H1 (cell line): ENCODE data around the gene CSRP1. TPM values are rescaled to one million over a fixed set of nuclear protein-coding genes. Genes with fewer than 3 reads are reported as not detected.

ENCODE experiments used
- CTCF ChIA-PET: fragments of 300-600 bp; sonication (Branson Sonifier 250); formaldehyde crosslinking; loops from one replicate; lab custom pipeline; 2021; ENCODE audit not compliant: partially characterized antibody; lab: Charles Lee
- POLR2A ChIA-PET: fragments of 300-600 bp; sonication (Branson Sonifier 250); formaldehyde crosslinking; loops from one replicate; lab custom pipeline; 2021; ENCODE audit warnings: inconsistent platforms; ENCODE audit not compliant: partially characterized antibody; lab: Charles Lee
- DNase-seq, 2 experiments: peaks; one replicate each; pipeline versions ENCODE4 v3.0.0 to v3.0.0-alpha.2; 2010 to 2022; ENCODE audit warnings: low spot score in 2 of 2, low read depth in 1 of 2, mixed read lengths in 1 of 2
- FAIRE-seq: peaks from 2 replicates; lab custom pipeline; 2011; peaks lifted over from hg19 to GRCh38; lab: Jason Lieb, UNC
- H2AFZ ChIP-seq: 2 replicates; pipeline ENCODE4 v1.8.1; 2012; ENCODE audit warnings: low read length, inconsistent platforms
- H2AK5ac ChIP-seq: 2 replicates; pipeline ENCODE4 v1.6.1; 2013; ENCODE audit warnings: low read depth, low read length
- H2BK120ac ChIP-seq: replicated peaks from 2 replicates; pipeline ENCODE3; 2013; ENCODE audit warnings: low read depth, low read length, inconsistent platforms
- H2BK12ac ChIP-seq: 2 replicates; pipeline ENCODE4 v1.6.1; 2013; ENCODE audit warnings: low read depth, low read length
- H2BK15ac ChIP-seq: 2 replicates; pipeline ENCODE4 v1.6.1; 2013; ENCODE audit warnings: low read length
- H2BK20ac ChIP-seq: 2 replicates; pipeline ENCODE4 v1.6.1; 2013; ENCODE audit warnings: low read length
- H2BK5ac ChIP-seq: 2 replicates; pipeline ENCODE4 v1.6.1; 2013; ENCODE audit warnings: low read depth, low read length
- H3K14ac ChIP-seq: 2 replicates; pipeline ENCODE4 v1.6.1; 2013; ENCODE audit warnings: inconsistent platforms; ENCODE audit not compliant: insufficient read length
- H3K18ac ChIP-seq: 2 replicates; pipeline ENCODE4 v1.6.1; 2013; ENCODE audit warnings: low read length; ENCODE audit errors: extremely low read depth
- H3K23ac ChIP-seq: 2 replicates; pipeline ENCODE4 v1.6.1; 2013; ENCODE audit warnings: inconsistent platforms; ENCODE audit not compliant: insufficient read length
- H3K23me2 ChIP-seq: 2 replicates; pipeline ENCODE4 v1.6.1; 2013; ENCODE audit warnings: low read depth, low read length
- H3K27ac ChIP-seq: 2 replicates; pipeline ENCODE4 v1.6.1; 2011; ENCODE audit warnings: low read depth, low read length, inconsistent platforms
- H3K27me3 ChIP-seq, 4 experiments: replicated peaks in 1 of 4; 1 replicate in 1 of 4; 2 replicates in 3 of 4; pipeline versions ENCODE4 v1.6.1 to v1.8.1; 2011 to 2013; ENCODE audit warnings: low read length in 3 of 4, mild to moderate bottlenecking in 3 of 4, inconsistent platforms in 2 of 4, mixed read lengths in 2 of 4, moderate library complexity in 1 of 4; ENCODE audit not compliant: control insufficient read depth in 3 of 4, insufficient read depth in 3 of 4; ENCODE audit errors: extremely low read depth in 1 of 4
- H3K36me3 ChIP-seq, 4 experiments: 2 replicates each; pipeline versions ENCODE4 v1.6.1 to v1.8.1; 2011 to 2013; ENCODE audit warnings: mild to moderate bottlenecking in 4 of 4, low read length in 3 of 4, moderate library complexity in 2 of 4, control low read depth in 1 of 4, inconsistent platforms in 1 of 4; ENCODE audit not compliant: insufficient read depth in 4 of 4, control insufficient read depth in 2 of 4
- H3K4ac ChIP-seq: replicated peaks from 2 replicates; pipeline ENCODE3; 2013; ENCODE audit warnings: low read length, low read depth, mixed read lengths, inconsistent platforms; ENCODE audit not compliant: insufficient read length
- H3K4me1 ChIP-seq, 4 experiments: replicated peaks in 1 of 4; 1 replicate in 1 of 4; 2 replicates in 3 of 4; pipeline versions ENCODE4 v1.6.1 to v1.8.1; 2011 to 2013; ENCODE audit warnings: low read length in 3 of 4, inconsistent platforms in 2 of 4, mixed read lengths in 1 of 4; ENCODE audit not compliant: insufficient read depth in 4 of 4, control insufficient read depth in 3 of 4
- H3K4me2 ChIP-seq, 2 experiments: 2 replicates each; pipeline versions ENCODE4 v1.6.1 to v1.8.1; 2011 to 2013; ENCODE audit warnings: low read depth in 2 of 2, low read length in 2 of 2, control low read depth in 1 of 2, inconsistent platforms in 1 of 2, mild to moderate bottlenecking in 1 of 2; ENCODE audit not compliant: insufficient read depth in 1 of 2
- H3K4me3 ChIP-seq, 4 experiments: fragments of 200-600, 300-600 bp in 1 of 4; sonication (generic), shearing (Covaris generic), sonication (Bioruptor Twin) in 1 of 4; 2 replicates each; pipeline versions ENCODE4 v1.5.1 to v1.8.1; 2011 to 2016; ENCODE audit warnings: low read length in 4 of 4, low read depth in 3 of 4, control low read depth in 2 of 4, inconsistent platforms in 2 of 4, mild to moderate bottlenecking in 2 of 4, mixed read lengths in 1 of 4, moderate library complexity in 1 of 4; ENCODE audit not compliant: insufficient read depth in 2 of 4; ENCODE audit errors: extremely low read depth in 1 of 4
- H3K56ac ChIP-seq: replicated peaks from 2 replicates; pipeline ENCODE3; 2013; ENCODE audit warnings: low read depth, mild to moderate bottlenecking, mixed read lengths, low read length, inconsistent platforms; ENCODE audit not compliant: insufficient read length
- H3K79me1 ChIP-seq: 2 replicates; pipeline ENCODE4 v1.6.1; 2013; ENCODE audit warnings: low read depth, low read length, control low read depth
- H3K79me2 ChIP-seq, 2 experiments: 2 replicates each; pipeline versions ENCODE4 v1.6.1 to v1.8.1; 2012 to 2013; ENCODE audit warnings: low read length in 2 of 2, mild to moderate bottlenecking in 2 of 2, inconsistent platforms in 1 of 2; ENCODE audit not compliant: insufficient read depth in 2 of 2, control insufficient read depth in 1 of 2
- H3K9ac ChIP-seq, 4 experiments: replicated peaks in 1 of 4; 1 replicate in 1 of 4; 2 replicates in 3 of 4; pipeline versions ENCODE4 v1.6.1 to v1.8.1; 2011 to 2013; ENCODE audit warnings: low read depth in 3 of 4, low read length in 3 of 4, control low read depth in 2 of 4, mild to moderate bottlenecking in 2 of 4, moderate library complexity in 2 of 4, inconsistent platforms in 1 of 4; ENCODE audit errors: extremely low read depth in 1 of 4
- H3K9me3 ChIP-seq, 2 experiments: 2 replicates each; pipeline versions ENCODE4 v1.6.1 to v1.8.1; 2012 to 2013; ENCODE audit warnings: mild to moderate bottlenecking in 2 of 2, moderate library complexity in 2 of 2, control low read depth in 1 of 2, inconsistent platforms in 1 of 2, low read depth in 1 of 2, low read length in 1 of 2, mixed read lengths in 1 of 2; ENCODE audit not compliant: insufficient read depth in 2 of 2
- H4K20me1 ChIP-seq, 2 experiments: replicated peaks in 1 of 2; 2 replicates each; pipeline versions ENCODE3 to v1.8.1; 2011 to 2013; ENCODE audit warnings: inconsistent platforms in 2 of 2, low read length in 2 of 2, mild to moderate bottlenecking in 1 of 2; ENCODE audit not compliant: insufficient read depth in 2 of 2, control insufficient read depth in 1 of 2
- H4K5ac ChIP-seq: 2 replicates; pipeline ENCODE4 v1.6.1; 2013; ENCODE audit warnings: low read length, low read depth, mixed read lengths, inconsistent platforms; ENCODE audit not compliant: insufficient read length
- H4K8ac ChIP-seq: 2 replicates; pipeline ENCODE4 v1.8.0; 2013; ENCODE audit warnings: mild to moderate bottlenecking, moderate library complexity, low read length, inconsistent platforms; ENCODE audit not compliant: insufficient read depth; ENCODE audit errors: extremely low read depth
- H4K91ac ChIP-seq: replicated peaks from 2 replicates; pipeline ENCODE3; 2013; ENCODE audit warnings: low read length, mixed read lengths, inconsistent platforms; ENCODE audit not compliant: insufficient read length
- BRCA1 ChIP-seq: IDR thresholded peaks from 2 replicates; pipeline ENCODE4 v1.6.1; 2012; ENCODE audit warnings: low read depth, low read length, improper control_type of control experiment
- FOSL1 ChIP-seq: IDR thresholded peaks from 2 replicates; pipeline ENCODE4 v1.6.1; 2011; ENCODE audit warnings: mild to moderate bottlenecking, low read depth, low read length, moderate library complexity; ENCODE audit not compliant: insufficient read depth
- GABPA ChIP-seq: IDR thresholded peaks from 2 replicates; pipeline ENCODE4 v1.6.1; 2011; ENCODE audit warnings: mild to moderate bottlenecking, low read length, moderate library complexity, borderline replicate concordance; ENCODE audit not compliant: insufficient read depth
- GTF2F1 ChIP-seq: IDR thresholded peaks from 2 replicates; pipeline ENCODE4 v1.6.1; 2012; ENCODE audit warnings: low read depth, low read length, improper control_type of control experiment, borderline replicate concordance
- HDAC2 ChIP-seq, 2 experiments: fragments of 300-600 bp in 1 of 2; sonication (generic) in 1 of 2; IDR thresholded peaks; 2 replicates each; pipeline ENCODE4 v1.6.1; 2011 to 2012; ENCODE audit warnings: low read depth in 2 of 2, low read length in 2 of 2, mild to moderate bottlenecking in 2 of 2, moderate library complexity in 2 of 2, borderline replicate concordance in 1 of 2, inconsistent platforms in 1 of 2
- JUN ChIP-seq: IDR thresholded peaks from 2 replicates; pipeline ENCODE4 v1.6.1; 2011; ENCODE audit warnings: low read depth, mild to moderate bottlenecking, improper control_type of control experiment, low read length
- MAFK ChIP-seq: IDR thresholded peaks from 2 replicates; pipeline ENCODE4 v1.6.1; 2012; ENCODE audit warnings: low read depth, mild to moderate bottlenecking, improper control_type of control experiment, low read length
- PHF8 ChIP-seq: fragments of 200-600 bp; sonication (generic); conservative IDR thresholded peaks from 2 replicates; pipeline ENCODE4 v1.7.1; 2012; ENCODE audit warnings: low read depth, mild to moderate bottlenecking, inconsistent platforms, low read length, moderate library complexity
- RFX5 ChIP-seq: IDR thresholded peaks from 2 replicates; pipeline ENCODE4 v1.6.1; 2011; ENCODE audit warnings: low read depth, low read length, improper control_type of control experiment, borderline replicate concordance
- SAP30 ChIP-seq: fragments of 300-600 bp; sonication (generic); IDR thresholded peaks from 2 replicates; pipeline ENCODE4 v1.7.1; 2012; ENCODE audit warnings: low read length, moderate library complexity, mild to moderate bottlenecking, inconsistent platforms; ENCODE audit not compliant: insufficient read depth, insufficient replicate concordance
- TEAD4 ChIP-seq: IDR thresholded peaks from 2 replicates; pipeline ENCODE4 v1.6.1; 2012; ENCODE audit warnings: low read depth, low read length, inconsistent platforms, mixed read lengths
- YY1 ChIP-seq: IDR thresholded peaks from 2 replicates; pipeline ENCODE4 v1.6.1; 2011; ENCODE audit warnings: low read depth, mild to moderate bottlenecking, low read length
- ZNF274 ChIP-seq: IDR thresholded peaks from 2 replicates; pipeline ENCODE4 v1.7.0; 2012; ENCODE audit warnings: low read length, borderline replicate concordance; ENCODE audit errors: extremely low read depth
- WGBS, 2 experiments: shearing (Covaris generic) in 1 of 2; methylation state at CpG; one replicate each; pipeline versions ENCODE4 v1.1.6 to v1.1.7; 2013 to 2015; ENCODE audit warnings: low lambda C conversion rate in 2 of 2, mixed read lengths in 2 of 2, inconsistent platforms in 1 of 2, low coverage in 1 of 2, missing lambda C conversion rate in 1 of 2; ENCODE audit not compliant: insufficient replicate concordance in 2 of 2, insufficient coverage in 1 of 2, insufficient read length in 1 of 2; ENCODE audit errors: extremely low coverage in 1 of 2, missing lambda C conversion rate in 1 of 2; 5-methylcytosine and 5-hydroxymethylcytosine counted together
- polyA plus RNA-seq, 7 experiments: library from polyadenylated mRNA; depleted of rRNA in 3 of 7; stranded (reverse) in 5 of 7; unstranded in 2 of 7; fragments of >200 nt in 5 of 7; fragments of 200-250 nt in 2 of 7; gene quantifications; 1 replicate in 5 of 7; 2 replicates in 1 of 7; 4 replicates in 1 of 7; pipeline versions ENCODE4 v1.2.1 to v1.2.3, GENCODE V29; 2011 to 2013; ENCODE audit warnings: missing spikeins in 2 of 7, mixed read lengths in 2 of 7
- total RNA-seq: library from RNA; stranded (reverse); fragmentation: NEBNext Ultra II Directional; extraction: Animal tissue kit (Norgen Biotek cat#: 25700); gene quantifications from 2 replicates; pipeline ENCODE4 v1.2.1, GENCODE V29; 2021

The CSRP1 gene
- total and polyA plus RNA-seq, 2 of the 8 experiments (the other 6 are each of a cell fraction or from before 2014, with no cell fraction given), result 14.2 to 22.3 TPM

GRCh38 chr1:201485184-201485774 is 21.6 kb downstream of the CSRP1 start:
- no peak overlapping the region for H3K56ac ChIP-seq
- H4K5ac ChIP-seq, result no peak overlapping the region
- no peaks in the 10 kb centered on the region for H3K79me2 ChIP-seq
- H4K8ac ChIP-seq, result no peak overlapping the region
- H3K14ac ChIP-seq, result no peak overlapping the region
- peaks cover 9% of the 10 kb centered on the region; the same call in 1 of the 2 replicates for H3K23me2 ChIP-seq
- CTCF ChIA-PET, result interaction anchor here (0.7 to 16.7 kb wide), 6 partner anchors 14 to 224 kb away, joined by 3 to 445 read pairs (median 8); partner anchors contain the start of gene CSRP1
- no peak overlapping the region for H3K9ac ChIP-seq
- H2AFZ ChIP-seq, result no peak overlapping the region
- no peak overlapping the region for H3K4me3 ChIP-seq
- no peak for FAIRE-seq
- H3K36me3 ChIP-seq, result no peaks in the 10 kb centered on the region; a peak in 1 of 8 replicates
- H3K4me1 ChIP-seq, result peaks cover 0 to 2% (median 0%) of the 10 kb centered on the region in 4 experiments; a peak in 2 of 7 replicates
- H2BK12ac ChIP-seq, result no peak overlapping the region
- H2BK120ac ChIP-seq, result no peak overlapping the region
- H3K27me3 ChIP-seq, result peaks cover 0 to 12% (median 7%) of the 10 kb centered on the region in 4 experiments; a peak in 5 of 7 replicates
- no peak overlapping the region for H3K23ac ChIP-seq
- H2BK5ac ChIP-seq, result no peak overlapping the region; the same call in 1 of the 2 replicates
- H3K9me3 ChIP-seq, result no peaks in the 10 kb centered on the region
- H3K27ac ChIP-seq, result no peak overlapping the region
- H4K91ac ChIP-seq, result no peak overlapping the region
- H3K79me1 ChIP-seq, result no peaks in the 10 kb centered on the region
- H2BK15ac ChIP-seq, result no peak overlapping the region
- DNase-seq, result no peak
- no peaks in the 10 kb centered on the region for H4K20me1 ChIP-seq
- no peak overlapping the region for H3K4ac ChIP-seq
- no peak overlapping the region for H3K4me2 ChIP-seq
- H2AK5ac ChIP-seq, result no peak overlapping the region
- WGBS, 2 experiments, result 80% methylated on average over 4 of the region's 4 CpGs; no CpG with 5 or more reads in 1 of the 2 experiments
- H3K18ac ChIP-seq, result no peak overlapping the region
- POLR2A ChIA-PET, result interaction anchor here (2.7 kb wide), 1 partner anchor 17 kb away, joined by 15 read pairs; no protein-coding TSS in a partner anchor
- H2BK20ac ChIP-seq, result no peak overlapping the region
- no peak for TF ChIP-seq MAFK
- no peak for TF ChIP-seq TEAD4
- no peak for TF ChIP-seq GTF2F1
- TF ChIP-seq YY1, result no peak
- TF ChIP-seq BRCA1, result no peak
- no peak for TF ChIP-seq PHF8
- no peak for TF ChIP-seq FOSL1
- no peak for TF ChIP-seq HDAC2 (IDR thresholded peaks at IDR 0.05; ENCODE audit: borderline replicate concordance in 1 of 2, low read depth in 2 of 2, low read length in 2 of 2)
- no peak for TF ChIP-seq ZNF274
- TF ChIP-seq RFX5, result no peak
- no peak for TF ChIP-seq GABPA
- no peak for TF ChIP-seq SAP30
- no peak for TF ChIP-seq JUN
